HG03196 (cell line): ENCODE measurements around the gene TIAM1.
"Not testable (repeated sequence)": the region's sequence is repeated elsewhere in the genome, so short reads cannot be mapped to it uniquely, and the experiment has no call there.

Source experiments
- ATAC-seq: cut with Tn5 transposase; IDR thresholded peaks from one replicate; pipeline ENCODE4 v1.9.1; 2021; ENCODE audit not compliant: unreplicated experiment

Gene TIAM1

DNA sequence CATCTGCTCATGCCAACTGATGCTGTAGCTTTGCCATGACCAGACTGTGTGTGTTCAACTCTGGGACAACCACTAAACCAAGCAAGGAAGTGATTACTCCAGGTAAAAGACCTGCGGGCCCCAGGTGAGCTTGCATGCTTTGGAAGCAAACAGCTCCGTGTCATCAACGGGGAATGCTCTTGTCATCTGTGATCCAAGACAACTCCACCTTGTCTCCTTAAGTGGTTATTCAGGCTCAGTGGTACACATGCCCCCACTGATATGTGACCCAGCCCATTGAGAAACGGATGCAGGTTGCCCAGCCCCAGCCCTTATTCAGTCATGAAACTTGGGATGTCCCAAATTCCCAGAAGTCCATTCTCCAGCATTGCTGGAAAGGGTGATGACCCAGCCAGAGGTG, 89.0 kb downstream of the TIAM1 start:
- no peak for ATAC-seq

DNA sequence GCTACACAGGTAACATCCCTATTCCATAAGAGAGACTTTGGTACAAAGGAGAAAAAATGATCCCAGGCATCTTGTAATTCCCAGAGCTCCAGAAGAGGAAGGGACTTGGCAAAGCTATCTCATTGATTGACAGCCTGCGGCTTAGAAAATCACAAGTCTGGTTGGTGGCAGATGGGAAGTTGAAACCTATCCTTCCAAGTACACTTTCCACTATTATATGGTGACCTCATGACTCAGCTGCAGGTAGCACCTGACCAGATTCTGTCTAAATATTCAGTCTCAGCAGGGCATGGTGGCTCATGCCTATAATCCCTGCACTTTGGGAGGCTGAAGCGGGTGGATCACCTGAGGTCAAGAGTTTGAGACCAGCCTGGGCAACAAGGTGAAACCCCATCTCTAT, 89.9 kb downstream of the TIAM1 start:
- ATAC-seq = no peak

DNA sequence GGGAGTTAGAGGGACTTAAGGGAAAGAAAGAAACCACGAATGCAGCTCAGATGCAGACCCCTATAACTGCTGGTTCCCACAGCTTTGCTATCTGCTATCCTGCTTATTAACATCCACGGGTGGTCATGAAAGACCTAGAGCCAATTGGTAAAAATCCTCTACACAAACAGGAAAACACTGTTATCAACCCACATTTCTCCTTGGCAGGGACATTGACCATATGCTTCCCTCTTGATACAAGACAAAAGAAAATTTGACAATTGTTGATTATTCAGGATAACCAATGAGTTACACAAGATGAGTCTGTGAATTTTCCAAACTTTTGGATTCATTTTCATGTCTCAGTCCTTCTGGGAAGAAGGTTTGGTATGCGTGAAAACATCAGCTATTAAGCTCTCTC, 90.4 kb downstream of the TIAM1 start:
- ATAC-seq = no peak

DNA sequence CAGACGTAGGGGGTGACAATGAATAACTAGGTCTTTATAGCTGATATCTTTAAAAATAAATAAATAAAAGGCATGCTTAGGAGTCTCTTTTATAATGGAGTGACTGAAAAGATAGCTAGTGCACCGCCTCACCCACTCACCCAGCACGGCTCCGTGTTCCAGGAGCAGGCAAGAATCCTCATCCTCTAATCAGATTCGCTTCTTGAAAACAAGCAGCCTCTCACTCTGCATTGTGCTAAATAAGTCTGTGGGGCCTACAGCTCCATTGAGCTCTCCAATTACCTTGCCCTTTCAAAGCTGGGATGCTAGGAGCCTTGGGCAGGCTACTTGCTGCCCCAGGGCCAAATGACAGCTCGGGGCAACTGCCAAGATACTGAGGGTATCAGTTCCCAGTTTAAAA, 91.5 kb downstream of the TIAM1 start:
- ATAC-seq = no peak

DNA sequence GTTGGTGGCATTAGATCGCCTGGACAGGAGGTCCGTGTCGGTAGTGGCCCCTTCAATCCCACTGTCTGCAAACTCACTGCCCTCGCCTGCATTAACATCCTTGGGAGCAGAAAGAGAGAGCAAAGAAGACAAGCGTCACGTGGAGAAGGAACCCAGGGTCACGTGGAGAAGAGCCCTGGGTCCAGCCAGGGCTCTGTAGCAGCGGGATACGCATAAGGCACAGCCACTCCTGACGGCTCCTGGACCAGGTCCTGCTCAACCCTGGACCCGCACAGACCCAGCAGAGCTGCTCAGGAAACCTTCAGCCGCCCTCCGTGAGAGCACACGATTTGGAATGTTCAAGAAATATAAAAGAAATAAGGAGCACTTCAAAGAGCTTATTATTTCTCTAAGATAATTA, 92.0 kb downstream of the TIAM1 start:
- no peak for ATAC-seq

DNA sequence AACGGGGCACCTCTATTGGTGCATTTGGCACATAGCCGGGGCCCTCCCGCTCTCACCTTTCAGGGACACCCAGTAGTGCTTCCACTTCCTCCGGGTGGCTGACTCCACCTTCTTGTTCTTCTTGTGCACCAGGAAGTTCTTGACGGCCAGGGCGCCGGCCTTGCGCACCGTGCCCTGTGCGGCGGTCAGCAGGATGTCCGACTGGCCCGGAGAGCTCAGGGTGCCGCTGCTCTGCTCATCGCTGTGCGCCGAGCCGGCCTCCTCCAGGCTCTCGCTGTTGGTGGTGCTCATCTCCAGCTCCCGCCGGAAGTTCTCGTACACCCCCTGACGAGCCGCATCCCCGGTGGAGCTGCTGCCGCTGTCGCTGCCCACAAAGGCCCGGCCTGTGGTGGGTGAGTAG, 92.4 kb downstream of the TIAM1 start:
- no peak for ATAC-seq

DNA sequence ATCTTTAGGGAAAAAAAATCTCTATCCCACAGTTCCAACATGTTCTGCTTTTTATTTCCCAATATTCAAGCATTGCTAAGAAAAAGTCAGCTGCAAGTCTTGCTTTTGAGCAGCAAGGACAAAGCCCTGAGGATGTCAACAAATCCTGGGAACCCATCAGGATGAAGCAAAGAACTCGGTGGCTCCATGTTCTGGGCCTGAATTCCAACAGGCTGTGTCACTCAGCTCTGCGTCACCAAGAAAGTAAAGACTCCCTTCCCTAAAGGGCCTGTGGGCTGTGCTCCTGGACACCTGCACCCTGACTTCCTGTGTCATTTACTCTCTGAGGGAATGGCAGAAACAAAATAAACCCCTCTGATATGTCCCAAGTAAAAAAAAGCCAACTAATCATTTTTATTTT, 95.5 kb downstream of the TIAM1 start:
- no peak for ATAC-seq

DNA sequence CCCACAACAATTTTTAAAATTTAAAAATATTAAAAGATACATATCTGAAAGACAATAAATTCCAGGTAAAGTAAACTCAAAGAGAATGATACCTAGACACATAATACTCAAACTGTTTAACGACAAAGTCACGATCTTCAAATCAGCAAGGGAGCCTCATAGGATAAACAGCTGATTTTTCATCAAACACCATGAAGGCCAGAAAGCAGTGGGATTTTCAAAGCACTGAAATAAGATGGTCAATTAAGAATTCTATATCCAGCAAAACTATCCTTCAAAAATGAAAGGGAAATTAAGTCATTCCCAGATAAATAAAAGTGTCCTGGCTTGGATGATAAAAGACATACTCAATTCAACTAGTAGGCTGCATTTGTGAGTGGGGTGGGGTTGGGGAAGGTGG, 100.5 kb downstream of the TIAM1 start:
- no peak for ATAC-seq

DNA sequence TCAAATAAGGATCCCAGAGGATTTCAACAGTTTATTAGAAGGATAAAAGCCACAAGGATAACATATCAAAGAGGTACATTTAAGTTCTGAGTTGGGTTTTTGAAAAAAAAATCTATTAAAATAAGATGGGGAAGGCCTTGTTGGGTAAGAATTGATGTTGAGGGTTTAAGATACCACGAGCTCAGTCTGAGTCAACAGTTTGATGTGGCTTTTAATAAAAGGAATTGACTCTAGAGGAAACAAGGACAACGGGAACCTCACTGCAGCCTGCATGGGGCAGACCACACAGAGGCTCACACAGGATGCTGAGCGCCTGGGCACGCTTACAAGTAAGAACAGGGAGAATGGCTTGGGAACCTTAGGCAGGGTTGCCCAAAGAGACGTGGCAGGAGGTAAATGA, 107.5 kb downstream of the TIAM1 start:
- no peak for ATAC-seq

DNA sequence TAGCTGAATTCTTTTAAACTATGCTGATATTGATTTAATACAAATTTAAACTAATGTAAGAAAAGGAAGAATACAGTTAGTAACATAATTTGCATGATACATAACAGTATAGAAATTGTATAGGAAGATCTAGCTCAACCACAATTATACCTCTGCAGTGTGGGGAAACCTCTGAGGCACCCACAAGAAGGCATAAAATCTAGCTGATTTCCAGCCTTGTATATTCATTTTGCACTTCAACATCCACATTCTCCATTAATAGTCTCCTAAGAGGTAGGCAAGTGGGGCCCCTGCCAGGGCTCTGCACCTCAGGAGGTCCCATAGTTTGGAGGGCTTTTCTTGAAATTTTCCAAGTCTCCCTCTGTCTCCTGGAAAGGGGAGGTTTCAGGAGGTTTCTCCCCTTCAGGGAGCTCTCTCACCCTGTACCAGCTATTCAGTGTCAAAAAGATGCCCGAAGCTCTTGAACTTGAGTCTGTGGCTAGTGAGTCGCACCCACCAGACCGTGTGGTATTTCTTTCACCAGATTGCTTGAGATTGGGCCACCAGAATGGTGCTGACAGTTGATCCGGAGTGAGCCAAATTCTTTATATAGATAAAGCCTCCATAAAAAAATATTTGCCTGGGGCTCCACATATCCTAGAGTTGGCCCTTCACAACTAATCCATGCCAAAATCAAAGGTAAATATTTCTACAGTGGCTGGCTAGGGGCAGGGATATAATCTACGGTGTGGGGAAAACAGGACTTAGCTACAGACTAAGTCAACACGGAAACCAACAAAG, 108.2 kb downstream of the TIAM1 start:
- no peak for ATAC-seq

DNA sequence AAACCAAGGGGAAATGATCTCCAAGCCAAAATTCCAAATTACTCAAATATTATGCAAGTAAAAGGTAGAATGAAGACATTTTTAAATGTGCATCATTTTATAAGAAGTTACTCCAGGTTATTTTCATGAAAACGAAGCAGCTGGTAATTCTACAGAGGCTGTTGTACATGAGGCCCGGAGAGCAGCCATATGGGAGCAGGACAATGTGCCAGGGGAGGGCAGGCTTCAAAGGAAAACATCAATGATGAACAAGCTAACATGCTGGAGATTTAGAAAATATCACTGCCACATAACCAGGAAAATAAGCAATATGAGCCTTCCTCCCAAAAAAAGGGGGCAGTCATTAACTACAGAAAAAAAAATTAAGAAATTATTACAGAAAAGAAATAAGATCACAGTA, 109.1 kb downstream of the TIAM1 start:
- no peak for ATAC-seq

DNA sequence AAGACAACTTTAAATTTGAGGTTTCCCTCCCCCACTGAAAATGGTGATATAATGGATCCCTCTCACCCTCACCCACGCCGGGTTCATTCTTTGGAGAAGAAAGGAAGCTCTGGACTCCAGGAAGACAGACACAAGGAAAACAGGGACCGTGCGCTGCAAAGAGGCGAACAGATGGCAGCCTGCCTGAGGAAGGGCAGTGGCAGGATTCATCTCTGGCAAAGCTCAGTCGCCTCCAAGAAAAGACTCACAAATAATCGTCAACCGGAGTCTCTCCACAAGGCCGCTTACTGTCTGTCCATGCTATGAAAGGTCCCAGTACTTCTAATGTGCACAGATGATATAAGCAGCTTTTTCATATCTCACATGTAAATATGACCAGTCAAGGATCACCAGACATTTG, 110.3 kb downstream of the TIAM1 start:
- ATAC-seq = no peak

DNA sequence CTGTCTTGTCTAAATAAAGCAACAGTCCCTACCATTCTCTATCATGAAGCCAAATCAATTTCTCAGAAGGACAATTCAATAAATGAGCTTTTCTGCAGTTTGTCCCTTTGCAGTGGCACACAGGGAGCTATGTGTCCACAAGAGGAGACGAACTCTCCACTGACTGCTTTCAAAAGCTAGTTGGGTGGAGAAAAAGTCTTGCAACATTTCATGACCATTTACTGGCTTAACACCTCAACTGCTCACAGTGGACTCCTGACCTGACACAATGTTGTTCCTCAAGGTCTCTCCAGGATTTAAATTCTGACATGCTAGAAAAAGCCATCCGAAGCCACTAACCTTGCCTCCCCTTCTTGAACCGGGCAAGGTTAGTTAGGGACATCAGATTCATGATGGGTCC, 111.7 kb downstream of the TIAM1 start:
- ATAC-seq = no peak

DNA sequence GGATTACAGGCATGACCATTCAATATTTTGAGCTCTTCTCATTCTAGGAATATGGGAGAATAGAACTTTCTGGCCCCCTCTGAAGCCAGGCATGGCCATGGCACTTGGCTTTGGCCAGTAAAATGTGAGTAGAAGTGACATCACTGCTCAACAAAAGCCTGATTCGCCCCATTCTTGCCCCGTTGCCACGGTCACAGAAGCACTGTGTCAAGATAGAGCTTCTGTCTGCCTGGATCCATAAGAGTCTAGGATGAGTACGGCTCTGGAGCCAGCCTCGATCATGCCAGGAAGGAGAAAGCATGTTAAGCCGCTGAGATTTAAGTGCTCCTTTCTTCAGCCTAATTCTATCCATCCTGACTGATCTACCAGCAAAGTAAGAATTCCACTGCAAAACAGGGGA, 113.1 kb downstream of the TIAM1 start:
- ATAC-seq = no peak

DNA sequence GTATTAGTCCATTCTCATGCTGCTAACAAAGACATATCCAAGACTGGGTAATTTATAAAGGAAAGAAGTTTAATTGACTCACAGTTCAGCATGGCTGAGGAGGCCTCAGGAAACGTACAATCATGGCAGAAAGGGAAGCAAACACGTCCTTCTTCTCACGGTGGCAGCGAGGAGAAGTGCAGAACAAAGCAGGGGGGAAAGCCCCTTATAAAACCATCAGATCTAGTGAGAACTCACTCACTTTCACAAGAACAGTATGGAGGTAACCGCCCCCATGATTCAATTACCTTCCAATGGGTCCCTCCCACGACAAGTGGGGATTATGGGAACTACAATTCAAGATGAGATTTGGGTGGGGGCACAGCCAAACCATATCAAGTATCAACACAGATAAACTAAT, 115.3 kb downstream of the TIAM1 start:
- ATAC-seq = not testable (repeated sequence)

DNA sequence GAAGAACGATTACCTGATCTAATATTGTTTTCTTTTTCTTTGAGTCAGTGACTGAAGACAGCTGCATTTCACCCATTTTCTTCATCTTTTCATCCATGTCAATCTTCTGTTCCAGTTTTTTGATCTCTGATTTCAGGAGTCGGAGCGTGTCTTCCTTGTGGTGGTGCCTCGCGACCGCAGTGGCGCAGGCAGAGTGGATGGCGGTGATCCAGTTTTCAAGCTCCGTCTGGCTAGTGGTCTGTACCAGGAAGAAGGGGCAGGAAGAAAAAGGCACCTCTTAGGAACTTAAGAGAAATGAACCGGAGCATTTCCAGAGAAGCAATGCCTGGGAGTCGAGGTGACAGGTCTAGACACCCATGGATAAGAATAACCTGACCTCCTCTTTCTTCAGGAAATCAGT, 118.3 kb downstream of the TIAM1 start:
- ATAC-seq = no peak

DNA sequence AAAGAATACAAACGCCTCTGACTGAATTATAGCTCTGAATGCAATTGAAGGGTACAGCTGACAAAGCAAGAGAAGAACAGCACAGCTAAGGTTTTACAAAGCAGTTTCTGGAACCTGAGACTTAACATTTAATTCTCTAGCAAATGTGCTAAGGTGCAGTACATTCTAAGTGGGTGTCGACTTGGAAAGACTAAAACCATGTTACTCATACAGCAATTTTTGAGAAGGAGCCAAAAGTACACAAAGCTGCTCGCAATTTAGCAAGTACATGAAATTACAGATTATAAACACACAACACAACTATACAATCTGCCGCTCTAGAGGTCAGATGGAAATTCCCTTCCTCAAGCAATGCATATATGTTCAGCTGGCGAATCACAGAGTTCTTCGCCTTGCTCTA, 121.9 kb downstream of the TIAM1 start:
- no peak for ATAC-seq

DNA sequence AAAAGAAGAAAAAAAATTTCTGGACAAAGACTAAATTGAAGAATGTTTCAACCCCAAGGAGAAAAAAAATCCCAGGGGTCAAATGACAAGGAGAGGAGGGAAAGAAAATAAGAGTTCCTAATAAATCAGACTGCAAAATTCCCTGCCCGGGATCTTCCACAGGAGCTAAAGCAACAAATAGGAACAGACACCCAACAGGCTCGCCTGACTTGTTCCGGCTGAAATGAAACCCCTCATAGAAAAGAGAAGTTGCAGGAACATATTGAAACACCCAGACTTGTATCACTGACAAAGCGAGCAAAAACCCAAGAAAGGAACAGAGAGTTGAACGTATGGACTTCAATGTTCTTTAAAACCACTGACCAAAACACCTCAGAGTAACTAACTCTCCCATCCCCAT, 123.0 kb downstream of the TIAM1 start:
- ATAC-seq = no peak

DNA sequence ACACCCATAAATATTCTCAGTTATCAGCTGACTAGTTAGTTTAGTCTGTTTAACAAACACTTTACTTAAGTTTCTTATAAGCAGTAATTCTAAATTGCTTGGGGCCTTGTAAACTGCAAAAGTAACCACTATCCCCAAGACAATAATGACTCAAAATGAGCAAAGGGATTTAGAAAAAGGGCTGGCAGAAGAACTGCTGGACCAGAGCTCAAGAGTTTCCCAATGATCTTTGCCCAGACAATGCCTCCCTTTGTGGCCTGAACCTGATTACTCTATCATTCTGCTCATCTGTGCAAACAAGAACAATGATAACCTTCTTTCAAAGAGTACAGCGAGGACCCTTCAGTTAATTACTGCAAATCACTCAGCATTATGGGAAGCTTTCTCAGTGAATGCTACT, 123.5 kb downstream of the TIAM1 start:
- ATAC-seq = no peak

DNA sequence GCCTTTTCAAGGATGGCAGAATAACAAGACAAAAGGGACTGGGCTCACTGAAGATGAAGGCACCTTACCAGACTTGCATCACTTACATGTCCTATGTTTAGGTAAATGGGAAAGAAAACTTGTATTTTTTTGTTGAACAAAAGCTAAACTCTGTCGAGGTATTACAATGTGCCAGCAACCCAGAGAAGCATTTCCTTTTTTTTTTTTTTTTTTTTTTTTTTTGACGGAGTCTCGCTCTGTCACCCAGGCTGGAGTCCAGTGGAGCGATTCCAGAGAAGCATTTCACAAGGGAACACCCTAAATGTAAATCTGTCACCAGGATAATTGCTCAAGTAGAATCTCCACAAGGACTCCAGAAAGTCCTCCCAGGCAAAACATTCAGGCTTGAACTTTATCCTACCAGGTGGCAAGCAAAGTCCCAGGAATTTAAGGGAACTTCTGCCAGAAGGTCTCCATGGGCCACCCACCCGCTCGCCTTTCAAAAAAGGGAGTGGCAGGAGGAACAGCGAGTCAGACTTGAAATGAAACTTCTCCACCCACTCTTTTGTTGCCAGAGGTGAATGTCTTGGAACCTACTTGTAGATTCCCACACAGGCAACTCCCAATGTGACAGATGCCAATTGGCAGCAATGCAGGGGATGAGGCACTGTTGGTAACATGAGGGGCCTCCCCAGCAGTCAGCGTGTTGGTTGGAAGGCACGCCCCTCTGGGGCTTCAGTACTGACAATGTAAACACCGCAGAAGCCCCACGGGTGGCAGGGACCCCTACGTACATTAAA, 125.0 kb downstream of the TIAM1 start:
- ATAC-seq = no peak

DNA sequence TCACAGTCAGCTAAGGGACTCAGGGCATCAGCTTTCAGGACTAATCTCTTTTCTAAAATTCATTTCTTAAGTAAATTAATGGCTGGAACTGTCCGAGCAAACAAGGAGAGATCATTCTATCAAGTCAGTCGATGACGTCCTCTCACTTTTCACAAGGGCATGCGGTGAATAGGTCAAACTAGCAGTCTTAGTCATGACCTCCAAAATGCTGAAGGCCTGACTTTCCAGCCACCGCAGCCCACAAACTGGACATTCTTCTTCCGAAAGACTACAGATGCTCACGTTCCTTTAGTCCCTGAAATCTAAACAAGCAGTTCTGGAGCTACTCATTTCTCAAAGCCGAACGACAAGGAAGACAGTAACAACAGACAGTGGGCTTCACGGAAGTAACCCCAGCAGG, 127.9 kb downstream of the TIAM1 start:
- no peak for ATAC-seq

DNA sequence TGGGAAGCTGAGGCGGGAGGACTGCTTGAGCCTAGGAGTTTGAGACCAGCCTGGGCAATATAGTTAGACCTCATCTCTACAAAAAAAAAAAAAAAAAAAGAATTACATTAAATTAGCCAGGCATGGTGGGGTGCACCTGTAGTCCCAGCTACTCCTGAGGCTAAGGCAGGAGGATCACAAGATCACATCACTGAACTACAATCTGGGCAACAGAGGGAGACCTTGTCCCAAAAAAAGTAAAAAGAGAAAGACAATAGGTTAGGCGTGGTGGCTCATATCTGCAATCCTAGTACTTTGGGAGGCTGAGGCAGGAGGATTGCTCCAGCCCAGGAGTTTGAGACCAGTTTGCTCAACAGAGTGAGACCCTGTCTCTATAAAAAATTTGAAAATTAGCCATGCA, 130.3 kb downstream of the TIAM1 start:
- no peak for ATAC-seq

DNA sequence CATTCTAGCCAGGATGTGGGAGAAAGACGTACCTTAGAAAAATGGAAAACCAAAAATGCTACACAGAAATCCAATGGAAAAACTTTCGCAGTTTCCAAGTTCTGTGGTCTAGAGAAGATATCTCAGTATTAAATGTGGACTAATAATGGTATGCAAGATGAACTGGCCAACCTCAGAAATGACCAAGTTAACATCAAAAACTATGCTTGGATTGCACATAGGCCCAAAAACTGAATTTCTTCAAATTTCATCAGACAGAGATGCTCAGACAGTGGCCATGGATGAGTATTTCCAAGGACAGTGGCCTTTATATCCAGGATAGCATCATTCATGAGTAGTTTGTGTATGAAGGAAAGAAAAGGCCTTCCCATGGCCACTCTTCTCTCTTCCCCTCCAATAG, 132.2 kb downstream of the TIAM1 start:
- no peak for ATAC-seq
